Body of pancreas (tissue), 4 donors: Measurements from ENCODE around the gene POC1A.

Experiments used
- POLR2A ChIP-seq, 3 donors: fragments of 450-650 bp; IDR thresholded peaks; one replicate each; pipeline ENCODE4 v1.6.1; 2016; ENCODE audit warnings: antibody characterized with exemption in 3 of 3, mild to moderate bottlenecking in 2 of 3
- TF ChIP-seq, protein P1 (sequence below), 7 experiments: fragments of 450-650 bp in 4 of 7; fragments of 200-600 bp in 3 of 7; sonication (generic) in 3 of 7; IDR thresholded peaks; one replicate each; pipeline ENCODE4 v1.5.1; 2016 to 2019; ENCODE audit warnings: antibody characterized with exemption in 7 of 7

DNA sequence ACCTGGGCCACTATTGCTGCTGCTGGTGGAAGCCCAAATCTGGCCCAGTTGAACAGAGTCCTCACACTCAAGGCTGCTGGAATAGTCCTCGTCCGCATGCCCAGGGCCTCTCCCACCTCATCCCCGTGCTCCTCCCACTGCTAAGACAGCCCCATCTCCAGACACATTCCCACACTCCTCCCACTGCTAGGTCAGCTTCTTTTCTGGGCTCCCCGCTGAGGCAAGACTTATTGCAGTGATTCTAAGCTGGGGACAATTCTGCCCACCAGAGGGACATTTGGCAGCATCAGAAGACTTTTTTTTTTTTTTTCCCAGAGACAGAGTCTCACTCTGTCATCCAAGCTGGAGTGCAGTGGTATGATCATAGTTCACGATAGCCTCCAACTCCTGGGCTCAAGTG lies 35.1 kb downstream of the POC1A start:
- TF ChIP-seq, protein P1, sequence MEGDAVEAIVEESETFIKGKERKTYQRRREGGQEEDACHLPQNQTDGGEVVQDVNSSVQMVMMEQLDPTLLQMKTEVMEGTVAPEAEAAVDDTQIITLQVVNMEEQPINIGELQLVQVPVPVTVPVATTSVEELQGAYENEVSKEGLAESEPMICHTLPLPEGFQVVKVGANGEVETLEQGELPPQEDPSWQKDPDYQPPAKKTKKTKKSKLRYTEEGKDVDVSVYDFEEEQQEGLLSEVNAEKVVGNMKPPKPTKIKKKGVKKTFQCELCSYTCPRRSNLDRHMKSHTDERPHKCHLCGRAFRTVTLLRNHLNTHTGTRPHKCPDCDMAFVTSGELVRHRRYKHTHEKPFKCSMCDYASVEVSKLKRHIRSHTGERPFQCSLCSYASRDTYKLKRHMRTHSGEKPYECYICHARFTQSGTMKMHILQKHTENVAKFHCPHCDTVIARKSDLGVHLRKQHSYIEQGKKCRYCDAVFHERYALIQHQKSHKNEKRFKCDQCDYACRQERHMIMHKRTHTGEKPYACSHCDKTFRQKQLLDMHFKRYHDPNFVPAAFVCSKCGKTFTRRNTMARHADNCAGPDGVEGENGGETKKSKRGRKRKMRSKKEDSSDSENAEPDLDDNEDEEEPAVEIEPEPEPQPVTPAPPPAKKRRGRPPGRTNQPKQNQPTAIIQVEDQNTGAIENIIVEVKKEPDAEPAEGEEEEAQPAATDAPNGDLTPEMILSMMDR (IDR thresholded peaks at IDR 0.05), result no peak
- no peak for TF ChIP-seq POLR2A (IDR thresholded peaks at IDR 0.05)
